GM20000 (cell line): ENCODE data around the gene SMARCA2.
A peak's percentile ranks its signal among the peaks of the same experiment; 100 is the strongest.

Experiments used
- DNase-seq: peaks from one replicate; pipeline ENCODE4 v3.0.0; 2012; ENCODE audit warnings: low spot score
- CTCF ChIP-seq: IDR thresholded peaks from 2 replicates; pipeline ENCODE4 v1.5.1; 2012; ENCODE audit warnings: mild to moderate bottlenecking, control low read depth; ENCODE audit errors: extremely low read depth, missing control alignments

Gene SMARCA2

GRCh38 chr9:2216591-2216990, 201.4 kb downstream of the SMARCA2 start:
- no peak for TF ChIP-seq CTCF
- no peak for DNase-seq

DNA sequence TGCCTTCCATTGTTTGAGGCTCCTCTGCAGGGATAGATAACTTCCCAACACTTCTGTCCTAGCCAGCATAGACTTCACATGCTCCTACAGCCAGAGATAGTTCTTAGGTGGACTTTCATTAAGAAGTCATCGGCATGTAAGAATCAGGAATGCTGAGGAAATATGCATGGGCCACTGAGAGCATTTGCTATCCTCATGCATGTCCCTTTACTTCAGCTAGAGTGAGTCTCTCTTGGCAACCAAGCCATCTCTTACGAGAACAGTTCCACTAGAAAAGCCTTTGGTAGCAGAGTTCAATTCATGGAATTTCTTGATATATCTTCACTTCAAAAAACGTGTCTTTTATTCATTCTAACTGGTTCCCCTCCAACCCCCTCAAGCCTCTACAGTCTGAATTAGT, 202.4 kb downstream of the SMARCA2 start:
- no peak for TF ChIP-seq CTCF
- DNase-seq = no peak

- TF ChIP-seq CTCF = no peak
- DNase-seq = no peak
Measured at GRCh38 chr9:2220036-2220435, 204.9 kb downstream of the SMARCA2 start.

GRCh38 chr9:2227144-2227867, 212.2 kb downstream of the SMARCA2 start:
- no peak for DNase-seq

DNA sequence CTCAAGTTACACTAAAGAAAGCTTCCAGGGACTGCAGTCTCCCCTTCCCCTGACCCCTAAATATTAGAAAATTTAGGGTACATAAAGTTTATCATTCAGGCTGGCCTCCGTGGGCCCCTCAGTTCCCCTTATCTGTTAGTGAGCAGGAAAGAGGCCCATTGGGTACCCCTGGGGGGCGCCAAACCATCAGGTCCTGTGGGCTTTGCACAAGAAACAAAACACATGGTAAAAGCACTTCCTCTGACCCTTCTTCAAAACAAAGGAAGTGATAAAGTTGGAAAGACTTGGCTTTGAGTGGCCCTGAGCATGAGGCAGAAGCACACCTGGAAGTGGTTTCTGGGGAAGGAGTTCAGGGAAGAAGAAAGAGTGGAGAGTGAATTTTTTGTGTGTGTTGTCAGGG, 213.0 kb downstream of the SMARCA2 start:
- peak; percentile 8 for TF ChIP-seq CTCF
- no peak for DNase-seq

More at GRCh38 chr9:2227144-2227867, 212.2 kb downstream of the SMARCA2 start:
- no peak for TF ChIP-seq CTCF

GRCh38 chr9:2228641-2229040, 213.5 kb downstream of the SMARCA2 start:
- no peak for TF ChIP-seq CTCF
- no peak for DNase-seq

GRCh38 chr9:2229109-2229721, 214.1 kb downstream of the SMARCA2 start:
- no peak for TF ChIP-seq CTCF
- DNase-seq = peak; percentile 10
